Liver (tissue), 3 donors: Measurements from ENCODE around the gene CRLF1.

Experiments used
- CTCF ChIP-seq: fragments of 150-350 bp; IDR thresholded peaks from 2 replicates; pipeline ENCODE4 v1.5.1; 2017; ENCODE audit warnings: improper control_type of control experiment, low read depth, low read length; ENCODE audit not compliant: missing input control
- EGR1 ChIP-seq, 2 donors: IDR thresholded peaks; 2 replicates each; pipeline ENCODE4 v1.6.1; 2016 to 2018; ENCODE audit warnings: antibody characterized with exemption in 2 of 2, low read depth in 2 of 2
- FOXA1 ChIP-seq: IDR thresholded peaks from 2 replicates; pipeline ENCODE4 v1.6.1; 2016; ENCODE audit warnings: antibody characterized with exemption
- FOXA2 ChIP-seq: IDR thresholded peaks from 2 replicates; pipeline ENCODE4 v1.6.1; 2016; ENCODE audit warnings: antibody characterized with exemption
- HNF4A ChIP-seq, 2 donors: conservative IDR thresholded peaks; 2 replicates each; pipeline ENCODE4 v1.6.1; 2016; ENCODE audit warnings: antibody characterized with exemption in 2 of 2, mild to moderate bottlenecking in 2 of 2
- JUND ChIP-seq, 2 donors: IDR thresholded peaks; 2 replicates each; pipeline ENCODE4 v1.6.1; 2016; ENCODE audit warnings: antibody characterized with exemption in 2 of 2
- MAX ChIP-seq: IDR thresholded peaks from 2 replicates; pipeline ENCODE4 v1.6.1; 2016; ENCODE audit warnings: antibody characterized with exemption
- RAD21 ChIP-seq, 2 donors: IDR thresholded peaks; 2 replicates each; pipeline ENCODE4 v1.6.1; 2016; ENCODE audit warnings: antibody characterized with exemption in 2 of 2, mild to moderate bottlenecking in 2 of 2
- REST ChIP-seq: IDR thresholded peaks from 2 replicates; pipeline ENCODE4 v1.6.1; 2016; ENCODE audit warnings: antibody characterized with exemption, mild to moderate bottlenecking
- RXRA ChIP-seq, 2 donors: IDR thresholded peaks; 2 replicates each; pipeline ENCODE4 v1.6.1; 2017 to 2018; ENCODE audit warnings: antibody characterized with exemption in 2 of 2, mild to moderate bottlenecking in 1 of 2
- SP1 ChIP-seq: IDR thresholded peaks from 2 replicates; pipeline ENCODE4 v1.6.1; 2018; ENCODE audit warnings: antibody characterized with exemption, mild to moderate bottlenecking
- TAF1 ChIP-seq: conservative IDR thresholded peaks from 2 replicates; pipeline ENCODE4 v1.6.1; 2016; ENCODE audit warnings: antibody characterized with exemption, mild to moderate bottlenecking
- YY1 ChIP-seq: IDR thresholded peaks from 2 replicates; pipeline ENCODE4 v1.6.1; 2016; ENCODE audit warnings: antibody characterized with exemption, mild to moderate bottlenecking
- donor health status: healthy.
- donor health status: healthy.

GRCh38 chr19:18636969-18637629, 30.5 kb upstream of the CRLF1 start, which contains the start of gene KLHL26:
- no peak for TF ChIP-seq CTCF
- TF ChIP-seq REST: no peak
- TF ChIP-seq MAX: no peak
- no peak for TF ChIP-seq TAF1
- TF ChIP-seq FOXA2: no peak
- peak; percentile 28 for TF ChIP-seq YY1
- no peak for TF ChIP-seq RAD21 (IDR thresholded peaks at IDR 0.05)
- no peak for TF ChIP-seq RXRA (IDR thresholded peaks at IDR 0.05)
- no peak for TF ChIP-seq FOXA1
- no peak for TF ChIP-seq HNF4A (conservative IDR thresholded peaks at IDR 0.05)
- no peak for TF ChIP-seq SP1
- no peak for TF ChIP-seq JUND (IDR thresholded peaks at IDR 0.05)
- TF ChIP-seq EGR1 (IDR thresholded peaks at IDR 0.05; ENCODE audit: low read depth in 2 of 2): no peak
